Measurements from ENCODE around the gene CTDSPL.

Gene CTDSPL

GRCh38 chr3:38022896-38023709 is 161.4 kb downstream of the CTDSPL start:
- no peak for TF ChIP-seq CTCF (IDR thresholded peaks at IDR 0.05; ENCODE audit: insufficient read depth, low read depth, low read length, missing control alignments)
- no peak for DNase-seq (ENCODE audit: low read depth)
- H3K4me3 ChIP-seq (ENCODE audit: low read depth, low read length) = no peak overlapping the region

DNA sequence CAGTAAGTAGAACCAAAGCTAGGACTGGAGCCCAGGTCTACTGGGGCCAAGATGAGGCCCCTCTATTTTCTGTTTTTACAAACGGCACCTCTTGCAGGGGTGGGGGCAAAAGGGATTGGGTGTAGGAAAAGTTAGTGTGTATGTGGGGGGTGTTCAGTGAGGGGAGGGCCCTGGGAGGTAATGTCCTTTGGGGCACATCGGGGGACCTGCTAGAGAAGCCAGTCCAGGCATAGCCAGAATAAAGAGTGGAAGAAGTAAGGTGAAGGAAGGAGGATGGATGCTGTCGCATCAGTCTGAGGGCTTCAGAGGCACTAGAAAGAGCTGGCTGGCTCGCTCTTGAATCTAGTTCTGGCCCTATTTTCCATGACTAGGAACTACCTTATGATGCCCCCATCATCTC is 165.2 kb downstream of the CTDSPL start:
- TF ChIP-seq CTCF (IDR thresholded peaks at IDR 0.05; ENCODE audit: insufficient read depth, low read depth, low read length, missing control alignments) = no peak
- no peak overlapping the region for H3K4me3 ChIP-seq (ENCODE audit: low read depth, low read length)
- no peak for DNase-seq (ENCODE audit: low read depth)

DNA sequence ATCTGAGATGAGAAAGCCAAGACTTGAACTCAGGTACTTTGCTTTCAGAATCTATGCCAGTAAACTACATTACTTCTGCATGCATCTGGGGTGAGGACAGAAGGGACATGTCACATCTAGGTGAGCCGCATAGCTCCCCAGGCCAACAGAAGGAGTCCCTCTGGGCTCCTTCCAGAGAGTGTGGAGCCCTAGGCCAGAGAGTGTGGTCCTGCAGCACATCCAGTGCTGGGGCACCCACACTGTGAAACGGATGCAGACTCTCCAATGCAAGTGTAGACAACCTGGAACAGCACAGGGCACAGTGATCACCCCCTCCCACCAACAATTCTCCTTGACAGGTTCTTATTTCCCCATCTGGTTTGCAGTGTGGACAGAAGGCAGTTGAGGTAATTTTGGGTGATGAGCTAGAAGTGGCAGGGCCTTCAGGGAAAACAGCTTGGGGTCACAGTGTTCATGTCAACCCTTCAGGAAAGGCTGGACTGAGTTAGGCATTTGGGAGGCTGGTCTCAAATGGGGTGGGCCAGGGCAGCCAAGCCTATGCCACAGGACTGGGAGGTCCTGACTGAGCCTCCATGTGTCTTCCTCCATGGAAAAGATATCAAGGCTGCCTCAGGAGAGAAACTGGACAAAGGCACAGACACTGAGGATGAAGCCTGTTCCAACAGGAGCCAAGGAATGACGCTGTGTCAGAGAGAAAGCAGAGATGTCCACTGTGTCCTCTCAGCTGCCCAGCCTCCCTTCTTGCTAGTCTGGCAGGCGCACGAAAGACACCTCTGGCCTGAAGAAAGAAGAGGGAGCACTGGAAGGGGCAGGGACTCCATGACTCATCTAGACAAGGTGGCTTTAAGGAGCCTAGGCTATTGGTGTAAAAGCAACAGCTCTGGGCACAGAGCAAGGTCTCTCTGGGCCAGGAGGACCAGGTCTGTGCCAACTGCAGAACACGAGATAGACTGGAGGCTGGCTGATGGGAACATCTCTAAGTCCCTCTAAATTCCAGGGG is 166.1 kb downstream of the CTDSPL start:
- DNase-seq (ENCODE audit: low read depth) = no peak
- H3K4me3 ChIP-seq (ENCODE audit: low read depth, low read length) = no peak overlapping the region
- no peak for TF ChIP-seq CTCF (IDR thresholded peaks at IDR 0.05; ENCODE audit: insufficient read depth, low read depth, low read length, missing control alignments)

GRCh38 chr3:38028621-38029361 is 167.1 kb downstream of the CTDSPL start:
- no peak for DNase-seq (ENCODE audit: low read depth)
- no peak overlapping the region for H3K4me3 ChIP-seq (ENCODE audit: low read depth, low read length)
- TF ChIP-seq CTCF (IDR thresholded peaks at IDR 0.05; ENCODE audit: insufficient read depth, low read depth, low read length, missing control alignments) = no peak

DNA sequence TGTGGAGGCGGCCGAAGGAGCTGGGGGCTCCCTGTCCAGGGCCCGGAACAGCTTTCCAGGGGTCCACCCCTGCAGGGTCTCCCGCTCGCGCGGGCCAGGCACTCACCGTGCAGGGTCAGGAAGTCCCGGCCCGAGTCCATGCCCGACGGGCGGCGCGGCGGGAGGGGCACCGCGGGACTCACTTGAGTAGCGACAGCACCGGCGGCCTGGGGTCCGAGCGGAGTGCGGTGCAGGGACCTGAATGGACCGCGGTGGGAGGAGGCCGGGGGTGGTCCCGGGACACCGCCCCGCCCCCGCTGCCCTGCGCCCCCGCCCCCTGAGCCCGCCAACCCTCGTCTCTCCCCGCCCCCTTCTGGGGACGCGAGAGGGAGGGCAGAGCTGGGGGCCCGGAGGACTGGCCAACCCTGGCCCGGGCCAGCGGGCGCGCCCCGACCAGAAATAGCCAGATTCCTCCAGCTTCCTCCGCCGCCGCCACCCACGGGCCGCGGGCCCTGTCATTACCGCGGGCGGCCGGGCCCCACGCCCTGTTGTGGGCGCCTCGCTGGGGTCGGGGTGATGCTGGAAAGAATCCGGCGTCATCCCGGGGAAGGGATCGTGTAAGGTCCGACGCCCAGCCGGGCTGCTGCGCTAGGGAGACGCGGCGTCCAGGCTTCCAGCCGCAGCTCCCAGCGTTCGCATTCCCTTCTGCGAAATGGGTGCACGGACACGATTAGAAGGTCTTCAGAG is 167.9 kb downstream of the CTDSPL start, which contains the start of gene PLCD1:
Gene PLCD1, minus strand, starts transcription at position 243 of the 726 bp plus-strand sequence. Its CDS starts 103 bp downstream, at position 140.
- no peak for TF ChIP-seq CTCF (IDR thresholded peaks at IDR 0.05; ENCODE audit: insufficient read depth, low read depth, low read length, missing control alignments)
- DNase-seq (ENCODE audit: low read depth) = no peak
- H3K4me3 ChIP-seq (ENCODE audit: low read depth, low read length) = no peak within 1 kb of the TSS
